Adrenal gland (tissue), 12 donors: ENCODE results near the gene BOLA2B. TPM values are rescaled to one million over a fixed set of nuclear protein-coding genes. Genes with fewer than 3 reads are reported as not detected.
"Not testable (repeated sequence)": the region's sequence is repeated elsewhere in the genome, so short reads cannot be mapped to it uniquely, and the experiment has no call there.

ENCODE experiments used
- DNase-seq, 7 donors: peaks; one replicate each; pipeline ENCODE4 v3.0.0-alpha.2; 2019 to 2020
- H3K27ac ChIP-seq, 5 donors: fragments of 200-600 bp; sonication (generic) in 4 of 5; 1 replicate in 3 of 5; 2 replicates in 2 of 5; pipeline versions ENCODE4 v1.5.1 to v1.8.0; 2016 to 2020; ENCODE audit warnings: mild to moderate bottlenecking in 1 of 5
- H3K27me3 ChIP-seq: fragments of 200-600 bp; 2 replicates; pipeline ENCODE4 v1.8.0; 2021
- H3K36me3 ChIP-seq, 2 donors: fragments of 200-600 bp; replicated peaks in 1 of 2; 1 replicate in 1 of 2; 2 replicates in 1 of 2; pipeline versions ENCODE4 v1.5.1 to v1.8.0; 2018 to 2022
- H3K4me1 ChIP-seq, 2 donors: fragments of 200-600 bp; replicated peaks in 1 of 2; 1 replicate in 1 of 2; 2 replicates in 1 of 2; pipeline versions ENCODE4 v1.5.1 to v1.8.0; 2018 to 2021
- H3K4me3 ChIP-seq, 4 donors: fragments of 200-600 bp; sonication (generic) in 3 of 4; one replicate each; pipeline ENCODE4 v1.5.1; 2016 to 2018
- H3K9me3 ChIP-seq, 3 donors: fragments of 200-600 bp; sonication (generic) in 1 of 3; replicated peaks in 1 of 3; 1 replicate in 2 of 3; 2 replicates in 1 of 3; pipeline versions ENCODE4 v1.5.1 to v1.8.0; 2016 to 2021
- POLR2A ChIP-seq, 2 donors: fragments of 450-650 bp; IDR thresholded peaks; one replicate each; pipeline ENCODE4 v1.6.1; 2017; ENCODE audit warnings: antibody characterized with exemption in 2 of 2, mild to moderate bottlenecking in 2 of 2, moderate library complexity in 1 of 2
- WGBS, 4 donors: extraction: QIAGEN DNeasy Blood & Tissue Kit in 2 of 4; methylation state at CpG; one replicate each; pipeline versions ENCODE4 v1.1.5 to v1.1.7; 2013 to 2017; 5-methylcytosine and 5-hydroxymethylcytosine counted together
- intact Hi-C, 2 donors: fragments of 100-400 bp; cut with DNase I; formaldehyde crosslinking; loops; one replicate each; pipeline versions ENCODE4 v1.14.1 to v1.15.0; 2022 to 2023
- polyA plus RNA-seq, 3 donors: library from polyadenylated mRNA; stranded (reverse); fragments of 200-250 nt in 2 of 3; fragments of 350-450 nt in 1 of 3; fragmentation: Illumina TruSeq in 1 of 3; extraction: RNeasy Lipid Tissue Mini Kit (QIAGEN cat#74804) in 1 of 3; gene quantifications; one replicate each; pipeline ENCODE4 v1.2.3, GENCODE V29; 2013 to 2014
- total RNA-seq, 9 donors: library from RNA; depleted of rRNA in 4 of 9; stranded (reverse); fragments of >200 nt in 4 of 9; fragments of 120-200 nt in 1 of 9; fragmentation: NEBNext Ultra II Directional in 1 of 9; extraction: Animal tissue kit (Norgen Biotek cat#: 25700) in 1 of 9; gene quantifications; one replicate each; pipeline versions ENCODE4 v1.1.0 to v1.2.4, GENCODE V29; 2013 to 2023
- TF ChIP-seq, protein P1 (sequence below), 6 experiments: fragments of 450-650 bp in 4 of 6; fragments of 200-600 bp in 2 of 6; sonication (generic) in 1 of 6; IDR thresholded peaks; 1 replicate in 5 of 6; 2 replicates in 1 of 6; pipeline versions ENCODE4 v1.5.1 to v1.8.0; 2016 to 2021; ENCODE audit warnings: antibody characterized with exemption in 6 of 6, mild to moderate bottlenecking in 2 of 6, moderate library complexity in 1 of 6
- donor health status: healthy with polysubstance abuse.
- donor health status: Bipolar disorder and iron deficiency.
- donor health status: DM: yes; HTN: yes; CAD: no.
- donor health status: DM: no; HTN: no; CAD: no.
- donor health status: DM: no; HTN: no; CAD: no.
- donor health status: DM: yes; HTN: yes; CAD: no.

BOLA2B gene
- total and polyA plus RNA-seq, 12 donors = 55.1 to 449 (median 155) TPM

DNA sequence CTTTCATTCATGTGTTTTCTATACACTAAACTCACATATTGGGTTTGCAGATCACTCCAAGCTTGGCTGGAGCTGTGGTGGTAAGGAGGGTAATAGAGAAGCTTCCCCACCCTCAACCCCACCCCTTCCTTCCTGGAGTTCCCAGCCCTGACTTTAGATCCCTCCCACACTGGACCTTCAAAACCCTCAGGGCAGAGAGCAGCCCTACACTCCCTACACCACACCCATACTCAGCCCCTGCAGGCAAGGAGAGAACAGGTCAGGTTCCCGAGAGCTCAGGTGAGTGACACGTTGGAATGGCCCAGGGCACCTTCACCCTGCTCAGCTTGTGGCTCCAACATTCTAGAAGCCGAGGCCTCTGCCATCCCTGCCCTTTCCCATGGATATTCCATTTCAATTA lies 5.6 kb upstream of the BOLA2B start, which contains the start of gene SULT1A3:
TSS of gene SULT1A3 (plus strand) at position 207 of the 400 bp plus-strand sequence. CDS start 1,474 bp downstream, outside the sequence.
- H3K9me3 ChIP-seq, H3K4me1 ChIP-seq, intact Hi-C loops, H3K36me3 ChIP-seq, H3K27ac ChIP-seq, H3K4me3 ChIP-seq, H3K27me3 ChIP-seq, DNase-seq: not testable (repeated sequence)
- WGBS, 4 donors = no CpG with 5 or more reads among the region's 3 CpGs

DNA sequence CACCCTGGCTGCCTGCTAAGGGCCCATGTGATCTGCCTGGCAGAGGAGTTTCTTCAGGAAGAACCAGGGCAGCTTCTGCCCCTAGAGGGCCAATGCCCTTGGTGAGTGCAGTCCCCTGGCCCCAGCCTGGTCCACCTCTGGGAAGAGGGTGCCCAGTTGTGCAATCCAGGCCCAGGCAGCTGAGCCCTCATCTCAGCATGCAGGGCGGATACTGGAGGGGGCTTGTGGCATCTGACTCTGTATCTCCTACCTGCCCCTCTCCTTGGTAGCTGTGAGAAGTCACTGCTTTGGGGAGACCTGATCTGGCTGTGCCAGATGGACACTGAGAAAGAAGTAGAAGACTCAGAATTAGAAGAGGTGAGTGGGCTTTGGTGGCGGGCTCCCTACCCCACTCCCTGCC lies 3.5 kb upstream of the BOLA2B start:
- H3K4me1 ChIP-seq, H3K27me3 ChIP-seq, intact Hi-C loops, H3K36me3 ChIP-seq, H3K27ac ChIP-seq, H3K9me3 ChIP-seq, H3K4me3 ChIP-seq: not testable (repeated sequence)
- peak in 2 of 7 donors; percentile 4 to 14 for DNase-seq
- WGBS, 4 donors = 43 to 100% (median 61%) methylated on average over 1 of the region's 2 CpGs; no CpG with 5 or more reads in 1 of the 4 donors

DNA sequence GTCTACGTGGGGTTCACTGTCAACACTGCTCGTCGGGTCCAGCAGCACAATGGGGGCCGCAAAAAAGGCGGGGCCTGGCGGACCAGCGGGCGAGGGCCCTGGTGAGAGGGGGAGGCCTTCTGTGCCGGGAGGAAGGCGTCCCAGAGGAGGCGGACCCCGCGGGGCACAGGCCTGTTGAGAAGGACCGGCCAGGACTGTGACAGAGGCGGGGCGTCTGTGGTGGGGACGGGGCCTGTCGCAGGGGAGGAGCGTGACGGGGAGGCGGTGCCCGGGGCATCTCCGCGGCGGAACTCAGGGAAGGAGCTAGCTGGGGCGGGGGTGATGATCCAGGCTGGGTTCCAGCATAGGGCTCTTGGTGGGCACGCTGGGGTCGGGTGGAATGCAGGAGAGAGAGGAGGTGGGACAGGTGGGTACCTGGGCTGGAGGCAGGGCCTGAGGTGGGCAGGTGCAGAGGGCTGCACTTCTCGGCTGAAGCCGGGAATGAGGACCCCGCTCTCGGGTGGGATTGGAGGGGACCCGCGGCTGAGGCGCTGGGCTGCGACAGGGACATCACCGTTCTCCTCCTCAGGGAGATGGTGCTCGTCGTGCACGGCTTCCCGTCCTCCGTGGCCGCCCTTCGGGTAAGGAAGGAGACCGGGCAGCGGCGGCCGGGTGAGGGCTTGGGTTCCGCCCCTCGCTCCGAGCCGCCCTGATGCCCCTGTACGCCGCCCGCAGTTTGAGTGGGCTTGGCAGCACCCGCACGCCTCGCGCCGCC lies 883 bp upstream of the BOLA2B start:
- peak overlapping the region in 1 of 4 donors; percentile 48 for H3K4me3 ChIP-seq
- DNase-seq = peak in 3 of 7 donors; percentile 8 to 51 (median 27)
- H3K27me3 ChIP-seq, H3K9me3 ChIP-seq, intact Hi-C loops, H3K36me3 ChIP-seq, H3K4me1 ChIP-seq: not testable (repeated sequence)
- 2 to 7% (median 2%) methylated on average over 11 to 18 of the region's 60 CpGs; no CpG with 5 or more reads in 1 of the 4 donors for WGBS, 4 donors
- H3K27ac ChIP-seq = peak overlapping the region in 1 of 5 donors; percentile 40

DNA sequence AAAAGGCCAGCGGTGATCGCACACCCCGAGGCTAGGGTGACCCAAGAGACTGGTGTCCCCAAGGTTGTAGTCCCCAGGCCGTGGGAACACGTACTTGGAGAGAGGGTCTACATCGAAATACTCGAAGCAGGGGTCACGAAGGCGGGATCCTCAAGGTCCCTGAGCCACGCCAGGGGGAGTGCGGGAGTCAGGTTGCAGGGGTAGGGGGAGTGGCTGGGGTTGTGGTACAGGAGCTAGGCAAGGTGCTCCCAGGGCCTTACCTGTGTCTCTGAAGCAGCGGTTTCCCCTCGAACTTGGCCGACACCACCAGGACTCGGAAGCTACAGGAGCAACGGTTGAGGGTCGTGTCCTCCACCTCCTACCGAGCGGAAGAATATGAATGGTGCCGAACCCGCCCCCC lies 368 bp downstream of the BOLA2B start:
- H3K4me3 ChIP-seq, H3K4me1 ChIP-seq, H3K27ac ChIP-seq, intact Hi-C loops, DNase-seq, H3K36me3 ChIP-seq, H3K9me3 ChIP-seq, H3K27me3 ChIP-seq: not testable (repeated sequence)
- no CpG with 5 or more reads among the region's 21 CpGs for WGBS, 4 donors

DNA sequence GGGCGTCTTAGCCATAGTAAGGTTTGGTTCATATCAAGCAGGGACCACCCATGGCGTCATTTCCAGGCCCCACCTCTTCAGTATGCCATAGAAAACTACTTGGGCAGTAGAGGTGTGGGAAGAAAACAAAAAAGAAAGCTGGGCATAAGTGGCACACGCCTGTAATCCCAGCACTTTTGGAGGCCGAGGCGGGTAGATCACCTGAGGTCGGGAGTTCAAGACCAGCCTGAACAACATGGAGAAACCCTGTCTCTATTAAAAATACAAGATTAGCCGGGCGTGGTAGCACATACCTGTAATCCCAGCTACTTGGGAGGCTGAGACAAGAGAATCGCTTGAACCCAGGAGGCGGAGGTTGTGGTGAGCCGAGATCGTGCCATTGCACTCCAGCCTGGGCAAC lies 2.3 kb downstream of the BOLA2B start:
- H3K9me3 ChIP-seq, H3K27ac ChIP-seq, H3K4me1 ChIP-seq, H3K36me3 ChIP-seq, intact Hi-C loops, DNase-seq, H3K4me3 ChIP-seq, H3K27me3 ChIP-seq: not testable (repeated sequence)
- WGBS, 4 donors = 94 to 100% (median 96%) methylated on average over 4 to 6 of the region's 12 CpGs

DNA sequence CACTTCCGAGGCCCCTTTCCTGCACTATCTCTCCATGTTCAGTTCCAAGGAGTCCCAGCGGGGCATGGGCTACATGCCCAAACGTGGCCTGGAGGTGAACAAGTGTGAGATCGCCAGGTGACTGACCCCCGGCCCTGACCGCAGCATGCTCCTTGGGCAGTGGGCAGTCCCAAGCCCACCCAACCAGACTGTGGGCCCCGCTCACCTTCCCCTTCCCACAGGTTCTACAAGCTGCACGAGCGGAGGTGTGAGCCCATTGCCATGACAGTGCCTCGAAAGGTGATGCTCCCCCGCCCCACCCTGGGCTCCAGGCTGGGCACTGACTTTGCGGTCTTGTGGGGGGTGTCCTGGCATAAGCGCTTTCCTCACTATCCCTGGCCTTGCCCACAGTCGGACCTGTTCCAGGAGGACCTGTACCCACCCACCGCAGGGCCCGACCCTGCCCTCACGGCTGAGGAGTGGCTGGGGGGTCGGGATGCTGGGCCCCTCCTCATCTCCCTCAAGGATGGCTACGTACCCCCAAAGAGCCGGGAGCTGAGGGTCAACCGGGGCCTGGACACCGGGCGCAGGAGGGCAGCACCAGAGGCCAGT lies 5.4 kb downstream of the BOLA2B start:
- Histone ChIP-seq H3K9me3 (no peaks in the 10 kb centered on the region), H3K27ac (no peak overlapping the region), H3K4me1 (peaks cover 0 to 3% of the 10 kb centered on the region in 2 donors), H3K4me3 (no peak overlapping the region), H3K27me3 (no peaks in the 10 kb centered on the region), H3K36me3 (peaks cover 0 to 4% of the 10 kb centered on the region in 2 donors)
- no peak for TF ChIP-seq POLR2A (IDR thresholded peaks at IDR 0.05)
- TF ChIP-seq, protein P1, sequence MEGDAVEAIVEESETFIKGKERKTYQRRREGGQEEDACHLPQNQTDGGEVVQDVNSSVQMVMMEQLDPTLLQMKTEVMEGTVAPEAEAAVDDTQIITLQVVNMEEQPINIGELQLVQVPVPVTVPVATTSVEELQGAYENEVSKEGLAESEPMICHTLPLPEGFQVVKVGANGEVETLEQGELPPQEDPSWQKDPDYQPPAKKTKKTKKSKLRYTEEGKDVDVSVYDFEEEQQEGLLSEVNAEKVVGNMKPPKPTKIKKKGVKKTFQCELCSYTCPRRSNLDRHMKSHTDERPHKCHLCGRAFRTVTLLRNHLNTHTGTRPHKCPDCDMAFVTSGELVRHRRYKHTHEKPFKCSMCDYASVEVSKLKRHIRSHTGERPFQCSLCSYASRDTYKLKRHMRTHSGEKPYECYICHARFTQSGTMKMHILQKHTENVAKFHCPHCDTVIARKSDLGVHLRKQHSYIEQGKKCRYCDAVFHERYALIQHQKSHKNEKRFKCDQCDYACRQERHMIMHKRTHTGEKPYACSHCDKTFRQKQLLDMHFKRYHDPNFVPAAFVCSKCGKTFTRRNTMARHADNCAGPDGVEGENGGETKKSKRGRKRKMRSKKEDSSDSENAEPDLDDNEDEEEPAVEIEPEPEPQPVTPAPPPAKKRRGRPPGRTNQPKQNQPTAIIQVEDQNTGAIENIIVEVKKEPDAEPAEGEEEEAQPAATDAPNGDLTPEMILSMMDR (IDR thresholded peaks at IDR 0.05) = no peak
- DNase-seq = peak in 3 of 7 donors; percentile 17 to 54 (median 26)
- whole genome bisulfite sequencing, 4 donors = 91 to 92% (median 91%) methylated on average over 13 to 23 of the region's 23 CpGs
- intact Hi-C loops = loop anchor here in 1 of 2 donors (10.0 kb wide), 1 partner anchor 63 kb away; the partner anchor contains the start of gene MAPK3
